ENCODE measurements around the gene IFNAR1.

DNA sequence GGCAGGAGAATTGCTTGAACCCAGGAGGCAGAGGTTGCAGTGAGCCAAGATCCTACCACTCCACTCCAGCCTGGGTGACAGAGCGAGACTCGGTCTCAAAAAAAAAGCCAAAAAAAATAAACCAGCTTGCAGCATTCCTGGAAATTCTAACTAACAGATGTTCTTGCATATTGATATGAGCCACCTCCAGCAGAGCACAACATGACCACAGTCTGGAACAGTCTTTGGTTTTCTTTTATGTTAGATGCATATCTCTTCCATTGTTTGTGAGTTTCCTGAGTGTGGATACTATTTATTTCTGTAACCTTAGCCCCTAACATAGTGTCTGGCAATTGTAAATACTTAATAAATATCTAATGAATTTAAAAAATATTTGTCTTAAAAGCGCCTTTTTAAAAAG is 23.9 kb downstream of the IFNAR1 start:
- TF ChIP-seq POLR2A (IDR thresholded peaks at IDR 0.05): no peak
- TF ChIP-seq, protein P1, sequence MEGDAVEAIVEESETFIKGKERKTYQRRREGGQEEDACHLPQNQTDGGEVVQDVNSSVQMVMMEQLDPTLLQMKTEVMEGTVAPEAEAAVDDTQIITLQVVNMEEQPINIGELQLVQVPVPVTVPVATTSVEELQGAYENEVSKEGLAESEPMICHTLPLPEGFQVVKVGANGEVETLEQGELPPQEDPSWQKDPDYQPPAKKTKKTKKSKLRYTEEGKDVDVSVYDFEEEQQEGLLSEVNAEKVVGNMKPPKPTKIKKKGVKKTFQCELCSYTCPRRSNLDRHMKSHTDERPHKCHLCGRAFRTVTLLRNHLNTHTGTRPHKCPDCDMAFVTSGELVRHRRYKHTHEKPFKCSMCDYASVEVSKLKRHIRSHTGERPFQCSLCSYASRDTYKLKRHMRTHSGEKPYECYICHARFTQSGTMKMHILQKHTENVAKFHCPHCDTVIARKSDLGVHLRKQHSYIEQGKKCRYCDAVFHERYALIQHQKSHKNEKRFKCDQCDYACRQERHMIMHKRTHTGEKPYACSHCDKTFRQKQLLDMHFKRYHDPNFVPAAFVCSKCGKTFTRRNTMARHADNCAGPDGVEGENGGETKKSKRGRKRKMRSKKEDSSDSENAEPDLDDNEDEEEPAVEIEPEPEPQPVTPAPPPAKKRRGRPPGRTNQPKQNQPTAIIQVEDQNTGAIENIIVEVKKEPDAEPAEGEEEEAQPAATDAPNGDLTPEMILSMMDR (IDR thresholded peaks at IDR 0.05): no peak

Measured in breast epithelium (tissue), 3 donors.